Temporal lobe (tissue), 1 donor: Measurements from ENCODE around the gene PGA4. TPM values are rescaled to one million over a fixed set of nuclear protein-coding genes. Genes with fewer than 3 reads are reported as not detected.

Source experiments
- total RNA-seq: library from RNA; depleted of rRNA; stranded (reverse); fragments of >200 nt; gene quantifications from one replicate; pipeline ENCODE4 v1.2.3, GENCODE V29; 2014

PGA4 gene
- total RNA-seq, 1 donor from 2014 or later: 0.74 TPM

Other genes starting within 250 kb of the PGA4 start
- not detected for gene CD5, start 119.9 kb upstream of the PGA4 start, total RNA-seq
- 3.4 TPM for gene VPS37C, start 60.9 kb upstream of the PGA4 start, total RNA-seq
- 0.49 TPM for gene PGA3, start 18.8 kb upstream of the PGA4 start, total RNA-seq
- gene PGA5, start 18.8 kb downstream of the PGA4 start, total RNA-seq: not detected
- gene VWCE, start 73.0 kb downstream of the PGA4 start, total RNA-seq: 1.5 TPM
- 152 TPM for gene DDB1, start 110.8 kb downstream of the PGA4 start, total RNA-seq
- 10.3 TPM for gene TKFC, start 110.9 kb downstream of the PGA4 start, total RNA-seq
- 4.2 TPM for gene CYB561A3, start 139.5 kb downstream of the PGA4 start, total RNA-seq
- 15.0 TPM for gene TMEM138, start 140.0 kb downstream of the PGA4 start, total RNA-seq
- 9.3 TPM for gene TMEM216, start 170.2 kb downstream of the PGA4 start, total RNA-seq
- gene CPSF7, start 207.6 kb downstream of the PGA4 start, total RNA-seq: 23.4 TPM
- gene SDHAF2, start 207.8 kb downstream of the PGA4 start, total RNA-seq: 29.3 TPM